ENCODE data around the gene KRT75. TPM values are rescaled to one million over a fixed set of nuclear protein-coding genes. Genes with fewer than 3 reads are reported as not detected.
"Not testable (repeated sequence)": the region's sequence is repeated elsewhere in the genome, so short reads cannot be mapped to it uniquely, and the experiment has no call there.

KRT75 gene
- total RNA-seq, 1 experiment from 2014 or later = not detected

GRCh38 chr12:52417740-52418139 is 16.4 kb downstream of the KRT75 start:
- Histone ChIP-seq H3K27ac (no peak overlapping the region), H3K27me3 (peaks cover 5% of the 10 kb centered on the region; the same call in 1 of the 2 replicates), H3K9me3 (replicated peaks) (no peaks in the 10 kb centered on the region; the same call in 1 of the 2 replicates), H3K4me3 (no peak overlapping the region), H3K4me1 (no peaks in the 10 kb centered on the region), H3K36me3 (no peaks in the 10 kb centered on the region)
- no peak for DNase-seq

- H3K27ac ChIP-seq = no peak overlapping the region
These were observed 17.4 kb downstream of the KRT75 start for GRCh38 chr12:52416795-52417194.

GRCh38 chr12:52415870-52416750 is 18.1 kb downstream of the KRT75 start:
- no peaks in the 10 kb centered on the region for H3K27me3 ChIP-seq
- H3K9me3 ChIP-seq (replicated peaks) = no peaks in the 10 kb centered on the region; the same call in 1 of the 2 replicates
- no peaks in the 10 kb centered on the region for H3K4me1 ChIP-seq
- no peaks in the 10 kb centered on the region for H3K36me3 ChIP-seq
- no peak for DNase-seq
- H3K27ac ChIP-seq = no peak overlapping the region
- H3K4me3 ChIP-seq = no peak overlapping the region

More at GRCh38 chr12:52416795-52417194, 17.4 kb downstream of the KRT75 start:
- no peaks in the 10 kb centered on the region for H3K36me3 ChIP-seq
- H3K4me1 ChIP-seq = no peaks in the 10 kb centered on the region
- no peak for DNase-seq
- H3K4me3 ChIP-seq = no peak overlapping the region
- H3K27me3 ChIP-seq = no peaks in the 10 kb centered on the region
- H3K9me3 ChIP-seq (replicated peaks) = no peaks in the 10 kb centered on the region; the same call in 1 of the 2 replicates

- no peak overlapping the region for H3K4me3 ChIP-seq
These were observed 19.2 kb downstream of the KRT75 start for GRCh38 chr12:52414936-52415335.

GRCh38 chr12:52413782-52414345 is 20.3 kb downstream of the KRT75 start:
- Histone ChIP-seq H3K27me3 (no peaks in the 10 kb centered on the region), H3K9me3 (replicated peaks) (no peaks in the 10 kb centered on the region), H3K4me3 (no peak overlapping the region), H3K36me3 (no peaks in the 10 kb centered on the region), H3K4me1 (no peaks in the 10 kb centered on the region), H3K27ac (no peak overlapping the region)
- no peak for DNase-seq

More at GRCh38 chr12:52414936-52415335, 19.2 kb downstream of the KRT75 start:
- H3K27ac ChIP-seq = no peak overlapping the region
- H3K4me1 ChIP-seq = no peaks in the 10 kb centered on the region
- H3K9me3 ChIP-seq (replicated peaks) = no peaks in the 10 kb centered on the region
- no peak for DNase-seq
- no peaks in the 10 kb centered on the region for H3K36me3 ChIP-seq
- no peaks in the 10 kb centered on the region for H3K27me3 ChIP-seq

- H3K27me3 ChIP-seq = no peaks in the 10 kb centered on the region
- H3K36me3 ChIP-seq = no peaks in the 10 kb centered on the region
- H3K4me3 ChIP-seq = no peak overlapping the region
- DNase-seq = no peak
- H3K27ac ChIP-seq = no peak overlapping the region
- H3K9me3 ChIP-seq (replicated peaks) = no peaks in the 10 kb centered on the region
- H3K4me1 ChIP-seq = no peaks in the 10 kb centered on the region
These were observed 21.0 kb downstream of the KRT75 start for GRCh38 chr12:52413202-52413601.

- Histone ChIP-seq H3K36me3 (no peaks in the 10 kb centered on the region), H3K27me3 (no peaks in the 10 kb centered on the region), H3K4me3 (no peak overlapping the region), H3K27ac (no peak overlapping the region), H3K9me3 (replicated peaks) (no peaks in the 10 kb centered on the region), H3K4me1 (no peaks in the 10 kb centered on the region)
- no peak for DNase-seq
These were observed 22.4 kb downstream of the KRT75 start for GRCh38 chr12:52411815-52412214.

- not testable (repeated sequence) for H3K27ac ChIP-seq; DNase-seq; H3K4me1 ChIP-seq; H3K9me3 ChIP-seq (replicated peaks); H3K36me3 ChIP-seq; H3K27me3 ChIP-seq; H3K4me3 ChIP-seq
These were observed 23.5 kb downstream of the KRT75 start for GRCh38 chr12:52410589-52411248.

GRCh38 chr12:52407918-52408317 is 26.3 kb downstream of the KRT75 start:
- Histone ChIP-seq H3K27me3 (no peaks in the 10 kb centered on the region), H3K36me3 (no peaks in the 10 kb centered on the region), H3K4me1 (no peaks in the 10 kb centered on the region), H3K27ac (no peak overlapping the region), H3K9me3 (replicated peaks) (no peaks in the 10 kb centered on the region), H3K4me3 (no peak overlapping the region)
- no peak for DNase-seq

- DNase-seq = no peak
- no peaks in the 10 kb centered on the region for H3K9me3 ChIP-seq (replicated peaks)
- H3K4me1 ChIP-seq = no peaks in the 10 kb centered on the region
- H3K27me3 ChIP-seq = peaks cover 4% of the 10 kb centered on the region; the same call in 1 of the 2 replicates
- no peak within 1 kb of the TSS for H3K27ac ChIP-seq
- H3K4me3 ChIP-seq = no peak within 1 kb of the TSS
- H3K36me3 ChIP-seq = no peaks in the 10 kb centered on the region
These were observed 28.2 kb downstream of the KRT75 start, which contains the start of gene KRT82 for GRCh38 chr12:52405922-52406385. Gene KRT82 (minus strand): TSS chr12:52406335. CDS start chr12:52406277, 58 bp downstream.

- Histone ChIP-seq H3K9me3 (replicated peaks) (no peaks in the 10 kb centered on the region), H3K36me3 (no peaks in the 10 kb centered on the region), H3K4me3 (no peak overlapping the region), H3K27ac (no peak overlapping the region), H3K27me3 (peaks cover 4% of the 10 kb centered on the region; the same call in 1 of the 2 replicates), H3K4me1 (no peaks in the 10 kb centered on the region)
- no peak for DNase-seq
These were observed 29.2 kb downstream of the KRT75 start for GRCh38 chr12:52404951-52405350.

GRCh38 chr12:52403561-52403960 is 30.6 kb downstream of the KRT75 start:
- Histone ChIP-seq H3K27me3 (peaks cover 4% of the 10 kb centered on the region; the same call in 1 of the 2 replicates), H3K9me3 (replicated peaks) (no peaks in the 10 kb centered on the region), H3K36me3 (no peaks in the 10 kb centered on the region), H3K27ac (no peak overlapping the region), H3K4me1 (no peaks in the 10 kb centered on the region), H3K4me3 (no peak overlapping the region)
- no peak for DNase-seq

- no peak for DNase-seq
- no peaks in the 10 kb centered on the region for H3K36me3 ChIP-seq
- no peak overlapping the region for H3K4me3 ChIP-seq
- H3K4me1 ChIP-seq = no peaks in the 10 kb centered on the region
- no peaks in the 10 kb centered on the region for H3K9me3 ChIP-seq (replicated peaks)
- H3K27me3 ChIP-seq = peaks cover 4% of the 10 kb centered on the region; the same call in 1 of the 2 replicates
- no peak overlapping the region for H3K27ac ChIP-seq
These were observed 31.2 kb downstream of the KRT75 start for GRCh38 chr12:52402873-52403540.

- no peak for DNase-seq
- no peaks in the 10 kb centered on the region for H3K4me1 ChIP-seq
- peaks cover 6% of the 10 kb centered on the region; the same call in 1 of the 2 replicates for H3K27me3 ChIP-seq
- no peak overlapping the region for H3K4me3 ChIP-seq
- H3K36me3 ChIP-seq = no peaks in the 10 kb centered on the region
- H3K27ac ChIP-seq = no peak overlapping the region
- H3K9me3 ChIP-seq (replicated peaks) = no peaks in the 10 kb centered on the region
These were observed 31.8 kb downstream of the KRT75 start for GRCh38 chr12:52402377-52402776.

Data from SJCRH30 (cell line).